Measurements from ENCODE around the gene EIF3F.

The EIF3F gene, protein sequence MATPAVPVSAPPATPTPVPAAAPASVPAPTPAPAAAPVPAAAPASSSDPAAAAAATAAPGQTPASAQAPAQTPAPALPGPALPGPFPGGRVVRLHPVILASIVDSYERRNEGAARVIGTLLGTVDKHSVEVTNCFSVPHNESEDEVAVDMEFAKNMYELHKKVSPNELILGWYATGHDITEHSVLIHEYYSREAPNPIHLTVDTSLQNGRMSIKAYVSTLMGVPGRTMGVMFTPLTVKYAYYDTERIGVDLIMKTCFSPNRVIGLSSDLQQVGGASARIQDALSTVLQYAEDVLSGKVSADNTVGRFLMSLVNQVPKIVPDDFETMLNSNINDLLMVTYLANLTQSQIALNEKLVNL

GRCh38 chr11:7986768-7987559 lies at the start of gene EIF3F:
TSS of gene EIF3F (plus strand) at chr11:7987337. CDS start at chr11:7987353, 16 bp downstream.
- DNase-seq (ENCODE audit: low spot score), result peak; percentile 86

- DNase-seq (ENCODE audit: low spot score), result no peak
Observed at GRCh38 chr11:7941146-7941545, 46.0 kb upstream of the EIF3F start.

DNA sequence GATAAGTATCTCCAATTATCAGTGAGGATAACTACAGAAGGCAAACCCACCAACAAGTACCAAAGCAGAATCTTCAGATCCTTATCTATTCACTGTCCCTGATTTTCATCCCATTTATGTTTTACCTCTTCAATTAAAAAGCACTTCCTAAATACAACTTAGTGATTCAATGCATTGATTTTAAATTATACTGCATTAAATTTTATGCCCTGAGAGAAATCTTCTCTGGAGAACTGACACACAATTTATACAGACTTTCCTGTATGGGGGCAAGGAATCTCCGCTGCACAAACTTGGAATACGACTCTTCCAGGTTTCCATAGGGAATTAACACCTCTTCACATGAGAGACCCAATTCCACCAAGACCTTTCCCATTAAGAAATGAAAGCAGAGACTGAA lies 45.5 kb upstream of the EIF3F start, which contains the start of gene OR10A3:
TSS of gene OR10A3 (minus strand) at position 101 of the 400 bp plus-strand sequence. CDS start 2,188 bp downstream, outside the sequence.
- no peak for DNase-seq (ENCODE audit: low spot score)

DNA sequence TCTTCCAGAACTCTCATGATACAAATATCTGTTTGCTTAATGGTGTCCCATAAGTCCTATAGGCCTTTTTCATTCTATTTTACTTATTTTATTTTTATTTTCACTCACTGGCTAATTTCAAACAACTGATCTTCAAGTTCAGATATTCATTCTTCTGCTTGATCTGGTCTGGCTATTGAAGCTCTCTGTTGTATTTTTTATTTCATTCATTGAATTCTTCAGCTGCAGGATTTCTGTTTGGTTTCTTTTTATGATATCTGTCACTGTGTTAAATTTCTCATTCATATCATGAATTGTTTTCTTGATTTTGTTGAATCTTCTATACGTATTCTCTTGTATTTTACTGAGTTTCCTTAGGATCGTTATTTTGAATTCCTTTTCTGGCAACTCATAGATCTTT lies 43.0 kb upstream of the EIF3F start:
- no peak for DNase-seq (ENCODE audit: low spot score)

GRCh38 chr11:7949934-7950333 lies 37.2 kb upstream of the EIF3F start:
- DNase-seq (ENCODE audit: low spot score), result no peak

DNA sequence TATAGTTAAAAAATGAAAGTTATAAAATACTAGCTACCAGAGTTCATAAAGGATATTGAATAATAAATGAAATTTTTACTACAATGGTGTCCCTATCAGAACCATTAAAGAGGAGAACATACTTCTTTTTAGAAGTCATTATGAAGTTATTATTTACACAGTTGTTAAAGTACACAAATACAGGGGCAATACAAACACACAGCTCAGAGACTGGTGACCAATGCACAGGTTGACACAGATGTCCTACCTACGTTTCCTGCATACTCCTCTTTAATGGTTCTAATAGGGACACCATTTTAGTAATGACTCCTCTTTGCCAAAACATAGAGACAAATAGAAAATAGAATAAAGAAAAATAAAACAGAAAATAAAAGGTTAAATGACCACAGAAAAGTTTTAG lies 31.9 kb upstream of the EIF3F start:
- DNase-seq (ENCODE audit: low spot score), result no peak

DNA sequence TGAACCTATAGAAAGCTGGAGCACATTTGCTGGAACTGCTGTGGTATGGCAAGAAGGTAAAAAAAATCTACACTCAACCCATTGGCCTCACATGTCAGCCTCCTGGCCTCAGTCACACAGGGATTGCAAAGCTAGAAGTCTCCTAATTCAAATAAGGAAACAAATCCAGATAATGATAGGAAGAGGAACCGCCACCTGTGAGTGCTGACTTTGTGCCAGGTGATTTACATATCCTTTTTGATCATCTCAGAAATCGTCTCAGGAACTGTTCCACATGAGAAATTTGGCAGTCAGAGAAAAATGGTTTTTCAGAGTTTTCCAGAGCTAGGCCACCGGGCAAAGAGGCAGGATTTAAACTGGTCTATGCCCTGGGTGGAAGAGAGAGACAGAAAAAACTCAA lies 22.9 kb upstream of the EIF3F start:
- DNase-seq (ENCODE audit: low spot score), result no peak

GRCh38 chr11:7964873-7965272 lies 22.3 kb upstream of the EIF3F start:
- DNase-seq (ENCODE audit: low spot score), result no peak

DNA sequence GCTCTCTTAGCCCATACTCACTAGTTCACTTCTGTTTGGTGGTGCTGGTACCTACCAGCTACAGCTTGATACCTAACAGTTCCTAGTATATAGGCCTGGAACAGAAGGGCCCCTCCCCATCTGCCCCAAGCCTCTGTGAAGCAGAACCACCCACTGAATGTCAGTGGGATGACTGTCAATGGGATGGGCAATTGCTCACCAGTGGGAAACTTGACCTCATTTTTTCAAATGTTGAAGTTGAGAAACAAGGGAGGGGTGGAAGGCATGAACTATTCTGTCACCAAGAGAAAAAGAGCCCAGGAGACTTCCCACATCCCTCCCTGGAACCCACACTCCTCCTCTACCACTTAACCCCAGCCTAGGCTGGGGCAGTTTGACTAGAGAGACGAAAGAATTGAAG lies 21.8 kb upstream of the EIF3F start, which contains the start of gene NLRP10:
TSS of gene NLRP10 (minus strand) at position 62 of the 400 bp plus-strand sequence. CDS start 1,952 bp downstream, outside the sequence.
- DNase-seq (ENCODE audit: low spot score), result no peak

- DNase-seq (ENCODE audit: low spot score), result no peak
Observed at GRCh38 chr11:7967097-7967496, 20.0 kb upstream of the EIF3F start.

DNA sequence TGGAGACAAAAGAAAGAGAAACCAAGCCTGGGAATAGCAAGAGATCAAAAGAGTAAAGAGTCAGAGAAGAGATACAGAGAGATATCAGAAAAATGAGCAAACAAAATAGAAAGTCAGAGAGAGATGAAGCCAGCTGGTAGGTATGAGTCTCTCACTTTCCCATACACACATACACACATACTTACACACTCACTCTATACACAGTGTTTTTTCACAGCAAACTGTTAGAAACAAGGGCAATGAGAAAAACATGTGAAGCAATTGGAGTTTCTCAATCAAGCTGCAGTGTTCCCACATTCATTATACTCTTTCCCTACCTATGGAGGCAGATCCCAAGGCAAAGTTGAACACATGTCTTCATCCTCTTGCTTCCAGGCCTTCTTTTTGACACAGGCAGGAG lies 19.3 kb upstream of the EIF3F start:
- DNase-seq (ENCODE audit: low spot score), result no peak

DNA sequence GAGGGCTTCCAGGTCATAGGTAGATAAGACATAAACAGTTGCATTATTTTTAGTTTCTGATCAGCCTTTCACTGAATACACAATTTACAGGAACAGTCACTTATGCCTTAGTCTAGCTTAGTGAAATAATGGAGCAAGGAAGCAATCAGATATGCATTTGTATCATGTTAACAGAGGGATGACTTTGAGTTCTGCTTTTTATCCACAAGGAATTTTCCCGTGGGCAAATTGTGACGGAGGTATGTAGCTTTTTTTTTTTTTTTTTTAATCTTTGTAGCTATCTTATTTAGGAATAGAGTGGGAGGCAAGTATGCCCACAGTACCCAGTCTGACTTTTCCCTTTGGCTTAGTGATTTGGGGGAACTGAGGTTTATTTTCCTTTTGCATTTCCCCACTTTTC lies 18.5 kb upstream of the EIF3F start:
- no peak for DNase-seq (ENCODE audit: low spot score)

- DNase-seq (ENCODE audit: low spot score), result no peak
Observed at GRCh38 chr11:7969756-7970646, 17.1 kb upstream of the EIF3F start.

DNA sequence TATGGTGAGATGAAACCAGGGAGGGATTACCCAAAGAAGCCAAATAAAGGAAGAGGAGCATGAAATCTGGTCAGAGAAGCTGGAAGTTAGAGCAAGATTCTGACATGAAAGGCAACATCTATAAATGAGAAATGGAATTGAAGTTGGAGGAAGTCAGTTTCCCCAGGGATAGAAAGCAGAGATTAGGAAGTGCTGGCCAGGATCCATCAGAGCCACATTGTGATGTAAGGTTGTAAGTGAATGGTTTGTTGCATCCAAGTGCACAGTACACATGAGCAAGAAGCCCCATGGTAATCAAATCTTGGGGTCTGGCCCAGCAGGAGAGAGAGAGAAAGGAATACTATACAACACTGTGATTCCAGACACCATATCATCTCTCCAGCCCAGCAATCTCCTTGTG lies 15.3 kb upstream of the EIF3F start:
- no peak for DNase-seq (ENCODE audit: low spot score)

DNA sequence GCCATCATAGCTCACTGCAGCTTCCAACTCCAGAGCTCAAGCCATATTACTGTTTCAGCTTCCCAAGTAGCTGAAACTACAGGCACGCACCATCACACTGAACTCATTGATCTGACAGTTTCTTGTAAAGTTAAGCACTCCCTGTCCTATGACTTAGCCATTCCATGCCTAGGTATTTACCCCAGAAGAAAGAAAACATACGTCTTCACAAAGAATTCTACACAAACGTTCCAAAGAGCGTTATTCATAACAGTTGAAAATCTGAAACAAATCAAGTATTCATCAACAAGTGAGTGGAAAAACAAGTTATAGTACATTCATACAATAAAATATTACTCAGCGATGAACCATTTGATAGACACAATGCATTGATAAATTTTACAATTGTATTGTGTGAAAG lies 14.1 kb upstream of the EIF3F start:
- DNase-seq (ENCODE audit: low spot score), result no peak

GRCh38 chr11:7974668-7975067 lies 12.5 kb upstream of the EIF3F start:
- DNase-seq (ENCODE audit: low spot score), result no peak

DNA sequence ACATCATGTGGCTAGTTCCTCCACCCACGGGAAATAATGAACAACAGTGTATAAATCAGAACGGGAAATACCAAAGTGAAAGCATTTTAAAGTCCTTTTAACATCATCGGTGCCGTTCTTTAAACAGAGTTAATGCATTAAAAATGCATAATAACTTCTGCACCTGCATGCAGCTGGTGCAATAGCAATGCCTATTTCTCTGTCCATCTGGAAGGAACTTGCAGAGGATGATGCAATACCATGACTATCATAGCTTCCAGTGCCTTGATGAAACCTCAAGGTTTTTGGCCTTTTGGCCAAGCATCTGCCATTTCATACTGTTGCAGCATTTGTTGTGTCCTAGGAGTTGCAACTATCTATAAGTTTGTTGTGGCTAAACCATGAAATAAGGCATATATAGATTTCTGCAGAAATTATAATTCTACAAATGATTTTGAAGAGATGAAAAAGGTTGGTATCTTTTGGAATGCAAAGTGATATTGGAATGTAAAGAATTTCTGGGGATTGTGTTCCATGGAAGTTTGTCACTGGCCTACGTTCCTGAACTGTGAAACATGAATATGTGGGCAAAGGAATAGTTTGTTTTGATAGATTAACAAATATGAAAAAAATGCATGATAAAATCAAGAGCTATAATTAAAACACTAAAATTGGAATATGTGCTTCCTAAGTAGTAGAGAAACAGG lies 9.8 kb upstream of the EIF3F start:
- DNase-seq (ENCODE audit: low spot score), result no peak

- DNase-seq (ENCODE audit: low spot score), result no peak
Observed at GRCh38 chr11:7981619-7982157, 5.4 kb upstream of the EIF3F start.

DNA sequence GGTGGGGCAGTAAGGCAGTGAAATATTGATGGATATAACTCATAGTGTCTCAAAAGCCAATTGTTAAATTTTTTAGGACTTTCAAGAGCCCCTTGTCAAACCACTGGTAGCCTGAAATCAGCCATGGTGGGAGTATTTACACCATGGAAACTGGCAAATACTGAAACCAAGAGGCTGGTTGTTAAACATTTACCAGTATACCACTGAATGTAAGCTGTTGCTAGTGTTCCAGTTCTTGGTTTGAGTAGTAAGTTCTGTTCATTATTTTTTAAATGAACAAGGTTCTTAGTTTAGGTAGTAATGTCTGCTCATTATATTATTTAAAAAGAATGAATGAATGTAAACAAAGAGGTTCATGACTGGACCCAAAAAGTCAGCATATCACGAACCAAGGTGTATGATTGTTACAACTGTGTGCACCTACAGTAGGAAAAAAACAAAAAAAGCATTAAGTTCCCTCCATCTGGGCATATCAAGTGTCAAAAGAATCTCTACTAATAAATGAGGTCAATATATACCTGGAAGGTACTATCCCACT lies 4.5 kb upstream of the EIF3F start:
- no peak for DNase-seq (ENCODE audit: low spot score)

GRCh38 chr11:7983832-7984590 lies 3.1 kb upstream of the EIF3F start:
- no peak for DNase-seq (ENCODE audit: low spot score)
